HepG2 (cell line): ENCODE data around the gene GUCA1A. TPM values are rescaled to one million over a fixed set of nuclear protein-coding genes. Genes with fewer than 3 reads are reported as not detected.

Source experiments
- ATAC-seq: fragments of 200-7000 bp; cut with Tn5 transposase; 3 replicates; pipeline ENCODE4 v1.9.1; 2020; ENCODE audit warnings: mild to moderate bottlenecking, moderate library complexity
- BruUV-seq: library from RNA; stranded (reverse); fragments of 400-500 nt; replicated peaks from 2 replicates; lab custom pipeline; 2021; lab: Mats Ljungman, UMichigan
- CTCF ChIA-PET: fragments of 300-600 bp; formaldehyde crosslinking; extraction: SDS; loops from one replicate; lab custom pipeline; 2021; ENCODE audit warnings: low total read pairs, inconsistent platforms, low intra/inter-chr PET ratio; lab: Yijun Ruan, JAX
- POLR2A ChIA-PET: fragments of 350-600 bp; sonication (Branson Sonifier 250); formaldehyde crosslinking; loops from one replicate; lab custom pipeline; 2020; ENCODE audit warnings: antibody characterized with exemption, inconsistent platforms; lab: Yijun Ruan, JAX
- DNase-seq: peaks from one replicate; pipeline ENCODE4 v3.0.0-alpha.2; 2015; ENCODE audit warnings: low spot score
- FAIRE-seq: peaks from 3 replicates; lab custom pipeline; 2011; peaks lifted over from hg19 to GRCh38; lab: Jason Lieb, UNC
- H2AFZ ChIP-seq: one replicate; pipeline ENCODE4 v1.6.1; 2011; ENCODE audit warnings: low read length, inconsistent platforms
- H3K27ac ChIP-seq: fragments of 300-600 bp; 3 replicates; pipeline ENCODE4 v1.8.0; 2011; ENCODE audit warnings: mixed run types, mild to moderate bottlenecking, mixed read lengths, low read length, inconsistent platforms; ENCODE audit not compliant: insufficient read depth; ENCODE audit errors: extremely low read length
- H3K27me3 ChIP-seq, 2 experiments: fragments of 200-600 bp in 1 of 2; 2 replicates in 1 of 2; 3 replicates in 1 of 2; pipeline versions ENCODE4 v1.6.0 to v1.8.0; 2011; ENCODE audit warnings: low read length in 2 of 2, mild to moderate bottlenecking in 2 of 2, moderate library complexity in 2 of 2, inconsistent platforms in 1 of 2; ENCODE audit not compliant: insufficient read depth in 2 of 2, control insufficient read depth in 1 of 2
- H3K36me3 ChIP-seq, 2 experiments: fragments of 200-600 bp in 1 of 2; replicated peaks in 1 of 2; 2 replicates in 1 of 2; 3 replicates in 1 of 2; pipeline versions ENCODE4 v1.5.1 to v1.8.0; 2011; ENCODE audit warnings: low read length in 2 of 2, inconsistent platforms in 1 of 2; ENCODE audit not compliant: insufficient read depth in 2 of 2, control insufficient read depth in 1 of 2
- H3K4me1 ChIP-seq: 2 replicates; pipeline ENCODE4 v1.5.1; 2012; ENCODE audit warnings: low read length, inconsistent platforms; ENCODE audit not compliant: insufficient read depth
- H3K4me2 ChIP-seq: 2 replicates; pipeline ENCODE4 v1.6.0; 2011; ENCODE audit warnings: low read depth, low read length, inconsistent platforms
- H3K4me3 ChIP-seq, 3 experiments: fragments of 200-600 bp in 1 of 3; sonication (generic), shearing (Covaris generic) in 1 of 3; replicated peaks in 1 of 3; 2 replicates each; pipeline ENCODE4 v1.5.1; 2011 to 2016; ENCODE audit warnings: low read length in 3 of 3, inconsistent platforms in 2 of 3, low read depth in 2 of 3, mild to moderate bottlenecking in 2 of 3, control low read depth in 1 of 3, mixed read lengths in 1 of 3; ENCODE audit not compliant: insufficient read depth in 1 of 3
- H3K79me2 ChIP-seq: one replicate; pipeline ENCODE4 v1.6.1; 2011; ENCODE audit warnings: low read length, inconsistent platforms; ENCODE audit not compliant: insufficient read depth
- H3K9ac ChIP-seq: 2 replicates; pipeline ENCODE4 v1.6.0; 2011; ENCODE audit warnings: mild to moderate bottlenecking, low read depth, low read length, inconsistent platforms; ENCODE audit not compliant: insufficient read depth
- H3K9me3 ChIP-seq: 2 replicates; pipeline ENCODE4 v1.5.1; 2012; ENCODE audit warnings: mild to moderate bottlenecking, low read length
- H4K20me1 ChIP-seq: 2 replicates; pipeline ENCODE4 v1.6.0; 2011; ENCODE audit warnings: inconsistent platforms, mild to moderate bottlenecking, low read length, moderate library complexity; ENCODE audit not compliant: insufficient read depth
- AKAP8 ChIP-seq: sonication (generic); formaldehyde crosslinking; IDR thresholded peaks from 2 replicates; pipeline ENCODE4 v1.5.1; 2020; ENCODE audit warnings: mild to moderate bottlenecking, missing genetic modification reagents
- FLYWCH1 ChIP-seq: sonication (generic); formaldehyde crosslinking; IDR thresholded peaks from 2 replicates; pipeline ENCODE4 v1.8.1; 2023; ENCODE audit warnings: mild to moderate bottlenecking, missing genetic modification reagents
- FUBP1 ChIP-seq: sonication (generic); formaldehyde crosslinking; IDR thresholded peaks from 2 replicates; pipeline ENCODE4 v1.5.1; 2020; ENCODE audit warnings: missing genetic modification reagents, mild to moderate bottlenecking, borderline replicate concordance
- NBN ChIP-seq: fragments of 450-650 bp; conservative IDR thresholded peaks from 2 replicates; pipeline ENCODE4 v1.6.1; 2017
- RAD51 ChIP-seq: fragments of 450-650 bp; IDR thresholded peaks from 2 replicates; pipeline ENCODE4 v1.6.1; 2016; ENCODE audit warnings: borderline replicate concordance
- RBAK ChIP-seq: sonication (generic); formaldehyde crosslinking; IDR thresholded peaks from 2 replicates; pipeline ENCODE4 v1.5.1; 2020; ENCODE audit warnings: mild to moderate bottlenecking, missing genetic modification reagents
- ZNF337 ChIP-seq: sonication (generic); formaldehyde crosslinking; IDR thresholded peaks from 2 replicates; pipeline ENCODE4 v1.5.1; 2020; ENCODE audit warnings: missing genetic modification reagents, low read depth, mild to moderate bottlenecking, borderline replicate concordance
- ZNF501 ChIP-seq: sonication (generic); formaldehyde crosslinking; IDR thresholded peaks from 2 replicates; pipeline ENCODE4 v1.5.1; 2020; ENCODE audit warnings: mild to moderate bottlenecking, moderate library complexity, missing genetic modification reagents
- ZNF652 ChIP-seq: IDR thresholded peaks from 2 replicates; pipeline ENCODE4 v1.6.1; 2016; ENCODE audit warnings: low read depth, borderline replicate concordance
- ZUFSP ChIP-seq: sonication (generic); formaldehyde crosslinking; IDR thresholded peaks from 2 replicates; pipeline ENCODE4 v1.9.0; 2021; ENCODE audit warnings: missing genetic modification reagents, mild to moderate bottlenecking, borderline replicate concordance
- WGBS: methylation state at CpG from one replicate; pipeline ENCODE4 v1.1.6; 2017; ENCODE audit warnings: low lambda C conversion rate; 5-methylcytosine and 5-hydroxymethylcytosine counted together
- in situ Hi-C: cut with HindIII; loops from 2 replicates; pipeline ENCODE4 v1.10.0; 2017; ENCODE audit warnings: low pct_unique_long_range_greater_than_20kb; ENCODE audit not compliant: extremely low pct_ligation_motif_present
- intact Hi-C: fragments of 100-400 bp; cut with micrococcal nuclease; formaldehyde crosslinking; loops from one replicate; pipeline ENCODE4 v1.10.0; 2022; ENCODE audit not compliant: unreplicated experiment
- polyA plus RNA-seq, 8 experiments: library from polyadenylated mRNA; depleted of rRNA in 3 of 8; stranded (reverse) in 7 of 8; unstranded in 1 of 8; fragments of >200 nt; fragmentation: Illumina TruSeq in 4 of 8; extraction: Trizol in 4 of 8; gene quantifications; 2 replicates each; pipeline versions ENCODE4 v1.2.1 to v1.2.3, GENCODE V29; 2011 to 2016; ENCODE audit warnings: low read depth in 4 of 8, missing spikeins in 1 of 8, mixed read lengths in 1 of 8; ENCODE audit not compliant: insufficient read depth in 1 of 8
- total RNA-seq, 5 experiments: library from RNA; depleted of rRNA; stranded (reverse); fragments of >200 nt; fragmentation: Illumina TruSeq; extraction: Trizol; gene quantifications; 2 replicates each; pipeline ENCODE4 v1.2.3, GENCODE V29; 2016; ENCODE audit warnings: low read depth in 1 of 5
- TF ChIP-seq, protein P1 (sequence below): sonication (generic); formaldehyde crosslinking; IDR thresholded peaks from 2 replicates; pipeline ENCODE4 v1.9.0; 2022; ENCODE audit warnings: missing genetic modification reagents, mild to moderate bottlenecking, borderline replicate concordance
- TF ChIP-seq, protein P2 (sequence below): sonication (generic); formaldehyde crosslinking; IDR thresholded peaks from 2 replicates; pipeline ENCODE4 v1.5.1; 2020; ENCODE audit warnings: mild to moderate bottlenecking, missing genetic modification reagents, borderline replicate concordance

GUCA1A gene
- total and polyA plus RNA-seq, 2 of the 13 experiments (the other 11 are each of a cell fraction or from before 2014, with no cell fraction given), result not detected

GRCh38 chr6:42185597-42185996 is 12.4 kb downstream of the GUCA1A start (continued):
- TF ChIP-seq ZNF337 (CRISPR knock-in tag) (no peak), AKAP8 (CRISPR knock-in tag) (no peak)

GRCh38 chr6:42188406-42188805 is 15.2 kb downstream of the GUCA1A start:
- no peak overlapping the region for H3K4me2 ChIP-seq
- no peak for TF ChIP-seq RBAK
- TF ChIP-seq, protein P1, sequence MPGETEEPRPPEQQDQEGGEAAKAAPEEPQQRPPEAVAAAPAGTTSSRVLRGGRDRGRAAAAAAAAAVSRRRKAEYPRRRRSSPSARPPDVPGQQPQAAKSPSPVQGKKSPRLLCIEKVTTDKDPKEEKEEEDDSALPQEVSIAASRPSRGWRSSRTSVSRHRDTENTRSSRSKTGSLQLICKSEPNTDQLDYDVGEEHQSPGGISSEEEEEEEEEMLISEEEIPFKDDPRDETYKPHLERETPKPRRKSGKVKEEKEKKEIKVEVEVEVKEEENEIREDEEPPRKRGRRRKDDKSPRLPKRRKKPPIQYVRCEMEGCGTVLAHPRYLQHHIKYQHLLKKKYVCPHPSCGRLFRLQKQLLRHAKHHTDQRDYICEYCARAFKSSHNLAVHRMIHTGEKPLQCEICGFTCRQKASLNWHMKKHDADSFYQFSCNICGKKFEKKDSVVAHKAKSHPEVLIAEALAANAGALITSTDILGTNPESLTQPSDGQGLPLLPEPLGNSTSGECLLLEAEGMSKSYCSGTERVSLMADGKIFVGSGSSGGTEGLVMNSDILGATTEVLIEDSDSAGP, result no peak
- no peak for TF ChIP-seq RAD51
- TF ChIP-seq ZNF652, result no peak
- TF ChIP-seq NBN, result no peak
- no peak for TF ChIP-seq FUBP1 (CRISPR knock-in tag)
- TF ChIP-seq FLYWCH1 (CRISPR knock-in tag), result no peak
- TF ChIP-seq ZNF501 (CRISPR knock-in tag), result no peak
- TF ChIP-seq, protein P2, sequence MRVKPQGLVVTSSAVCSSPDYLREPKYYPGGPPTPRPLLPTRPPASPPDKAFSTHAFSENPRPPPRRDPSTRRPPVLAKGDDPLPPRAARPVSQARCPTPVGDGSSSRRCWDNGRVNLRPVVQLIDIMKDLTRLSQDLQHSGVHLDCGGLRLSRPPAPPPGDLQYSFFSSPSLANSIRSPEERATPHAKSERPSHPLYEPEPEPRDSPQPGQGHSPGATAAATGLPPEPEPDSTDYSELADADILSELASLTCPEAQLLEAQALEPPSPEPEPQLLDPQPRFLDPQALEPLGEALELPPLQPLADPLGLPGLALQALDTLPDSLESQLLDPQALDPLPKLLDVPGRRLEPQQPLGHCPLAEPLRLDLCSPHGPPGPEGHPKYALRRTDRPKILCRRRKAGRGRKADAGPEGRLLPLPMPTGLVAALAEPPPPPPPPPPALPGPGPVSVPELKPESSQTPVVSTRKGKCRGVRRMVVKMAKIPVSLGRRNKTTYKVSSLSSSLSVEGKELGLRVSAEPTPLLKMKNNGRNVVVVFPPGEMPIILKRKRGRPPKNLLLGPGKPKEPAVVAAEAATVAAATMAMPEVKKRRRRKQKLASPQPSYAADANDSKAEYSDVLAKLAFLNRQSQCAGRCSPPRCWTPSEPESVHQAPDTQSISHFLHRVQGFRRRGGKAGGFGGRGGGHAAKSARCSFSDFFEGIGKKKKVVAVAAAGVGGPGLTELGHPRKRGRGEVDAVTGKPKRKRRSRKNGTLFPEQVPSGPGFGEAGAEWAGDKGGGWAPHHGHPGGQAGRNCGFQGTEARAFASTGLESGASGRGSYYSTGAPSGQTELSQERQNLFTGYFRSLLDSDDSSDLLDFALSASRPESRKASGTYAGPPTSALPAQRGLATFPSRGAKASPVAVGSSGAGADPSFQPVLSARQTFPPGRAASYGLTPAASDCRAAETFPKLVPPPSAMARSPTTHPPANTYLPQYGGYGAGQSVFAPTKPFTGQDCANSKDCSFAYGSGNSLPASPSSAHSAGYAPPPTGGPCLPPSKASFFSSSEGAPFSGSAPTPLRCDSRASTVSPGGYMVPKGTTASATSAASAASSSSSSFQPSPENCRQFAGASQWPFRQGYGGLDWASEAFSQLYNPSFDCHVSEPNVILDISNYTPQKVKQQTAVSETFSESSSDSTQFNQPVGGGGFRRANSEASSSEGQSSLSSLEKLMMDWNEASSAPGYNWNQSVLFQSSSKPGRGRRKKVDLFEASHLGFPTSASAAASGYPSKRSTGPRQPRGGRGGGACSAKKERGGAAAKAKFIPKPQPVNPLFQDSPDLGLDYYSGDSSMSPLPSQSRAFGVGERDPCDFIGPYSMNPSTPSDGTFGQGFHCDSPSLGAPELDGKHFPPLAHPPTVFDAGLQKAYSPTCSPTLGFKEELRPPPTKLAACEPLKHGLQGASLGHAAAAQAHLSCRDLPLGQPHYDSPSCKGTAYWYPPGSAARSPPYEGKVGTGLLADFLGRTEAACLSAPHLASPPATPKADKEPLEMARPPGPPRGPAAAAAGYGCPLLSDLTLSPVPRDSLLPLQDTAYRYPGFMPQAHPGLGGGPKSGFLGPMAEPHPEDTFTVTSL (CRISPR knock-in tag), result no peak
- TF ChIP-seq ZUFSP (CRISPR knock-in tag), result no peak
- H3K4me1 ChIP-seq, result 0 out of 2 replicates have a peak, but pooled peaks cover 5% of the 10 kb centered on the region
- no peak overlapping the region for H2AFZ ChIP-seq
- no peak overlapping the region for H3K27ac ChIP-seq
- FAIRE-seq (no peak), DNase-seq (no peak), ATAC-seq (no peak)
- no peak overlapping the region for H3K9ac ChIP-seq
- intact Hi-C loops, result no loop called here
- H3K4me3 ChIP-seq, result no peak overlapping the region
- H3K36me3 ChIP-seq, result no peaks in the 10 kb centered on the region
- no peaks in the 10 kb centered on the region for H3K27me3 ChIP-seq
- no peaks in the 10 kb centered on the region for H4K20me1 ChIP-seq
- H3K9me3 ChIP-seq, result no peaks in the 10 kb centered on the region
- ChIA-PET POLR2A (no interaction called here), CTCF (no interaction called here)
- no peaks in the 10 kb centered on the region for H3K79me2 ChIP-seq
- in situ Hi-C loops, result no loop called here
- WGBS, result 73% methylated on average over 6 of the region's 6 CpGs
- BruUV-seq, result no TSS peak
